NB4 (cell line): ENCODE measurements around the gene CFTR.

Experiments used
- DNase-seq: peaks from one replicate; pipeline ENCODE4 v3.0.0; 2010; ENCODE audit warnings: low read depth
- H3K4me3 ChIP-seq: one replicate; pipeline ENCODE4 v1.5.1; 2011; ENCODE audit warnings: mild to moderate bottlenecking, low read depth, low read length, moderate library complexity
- CTCF ChIP-seq: IDR thresholded peaks from one replicate; pipeline ENCODE4 v1.5.1; 2012; ENCODE audit warnings: low read depth, low read length
- MAX ChIP-seq: IDR thresholded peaks from 2 replicates; pipeline ENCODE4 v1.6.1; 2011; ENCODE audit warnings: low read depth, low read length
- MYC ChIP-seq: IDR thresholded peaks from 2 replicates; pipeline ENCODE4 v1.6.1; 2011; ENCODE audit warnings: low read depth, low read length
- POLR2A ChIP-seq: IDR thresholded peaks from 2 replicates; pipeline ENCODE4 v1.6.1; 2011; ENCODE audit warnings: mild to moderate bottlenecking; ENCODE audit not compliant: insufficient read length; ENCODE audit errors: extremely low read depth

The CFTR gene

GRCh38 chr7:117596134-117596533, 116.3 kb downstream of the CFTR start:
- H3K4me3 ChIP-seq: no peak overlapping the region
- DNase-seq: no peak
- TF ChIP-seq MAX: no peak
- TF ChIP-seq CTCF: no peak
- no peak for TF ChIP-seq POLR2A
- TF ChIP-seq MYC: no peak

GRCh38 chr7:117597755-117598154, 117.9 kb downstream of the CFTR start:
- H3K4me3 ChIP-seq: no peak overlapping the region
- DNase-seq: no peak
- no peak for TF ChIP-seq MYC
- TF ChIP-seq POLR2A: no peak

GRCh38 chr7:117600911-117601310, 121.1 kb downstream of the CFTR start:
- H3K4me3 ChIP-seq: no peak overlapping the region
- no peak for DNase-seq
- TF ChIP-seq CTCF (no peak), POLR2A (no peak), MYC (no peak), MAX (no peak)

GRCh38 chr7:117603627-117604026, 123.8 kb downstream of the CFTR start:
- no peak for DNase-seq
- TF ChIP-seq MAX: no peak
- TF ChIP-seq CTCF: no peak
- TF ChIP-seq POLR2A: no peak
- TF ChIP-seq MYC: no peak
- H3K4me3 ChIP-seq: no peak overlapping the region

- DNase-seq: no peak
- TF ChIP-seq CTCF (no peak), POLR2A (no peak), MYC (no peak), MAX (no peak)
- no peak overlapping the region for H3K4me3 ChIP-seq
Measured at GRCh38 chr7:117605712-117606111, 125.9 kb downstream of the CFTR start.

GRCh38 chr7:117606132-117606531, 126.3 kb downstream of the CFTR start:
- H3K4me3 ChIP-seq: no peak overlapping the region
- DNase-seq: no peak
- no peak for TF ChIP-seq CTCF
- no peak for TF ChIP-seq MYC
- no peak for TF ChIP-seq POLR2A
- TF ChIP-seq MAX: no peak
